Activated CD4-positive, alpha-beta memory T cell treated with anti-CD3 and anti-CD28 coated beads for 36 hours (primary cell): Measurements from ENCODE around the gene SYK. TPM values are rescaled to one million over a fixed set of nuclear protein-coding genes. Genes with fewer than 3 reads are reported as not detected.

Source experiments
- CTCF ChIA-PET: fragments of 350-600 bp; sonication (Branson Sonifier 250); formaldehyde crosslinking; loops from one replicate; lab custom pipeline; 2021; ENCODE audit warnings: antibody characterized with exemption, inconsistent platforms; lab: Charles Lee
- POLR2A ChIA-PET: fragments of 350-600 bp; sonication (Branson Sonifier 250); formaldehyde crosslinking; loops from one replicate; lab custom pipeline; 2021; ENCODE audit warnings: antibody characterized with exemption; lab: Charles Lee
- DNase-seq: peaks from one replicate; pipeline ENCODE4 v3.0.0-alpha.2; 2020
- H3K27ac Mint-ChIP-seq: one replicate; pipeline ENCODE4 v1.8.0; 2021; ENCODE audit warnings: mixed read lengths
- H3K27me3 Mint-ChIP-seq: one replicate; pipeline ENCODE4 v1.8.0; 2021; ENCODE audit warnings: mixed read lengths
- H3K36me3 Mint-ChIP-seq: one replicate; pipeline ENCODE4 v1.8.0; 2021; ENCODE audit warnings: mixed read lengths
- H3K4me1 Mint-ChIP-seq: one replicate; pipeline ENCODE4 v1.8.0; 2021; ENCODE audit warnings: low read depth, mixed read lengths
- H3K4me3 Mint-ChIP-seq: one replicate; pipeline ENCODE4 v1.8.0; 2021; ENCODE audit warnings: mild to moderate bottlenecking, mixed read lengths
- H3K9me3 Mint-ChIP-seq: one replicate; pipeline ENCODE4 v1.8.0; 2021; ENCODE audit warnings: mixed read lengths
- intact Hi-C: fragments of 100-400 bp; cut with micrococcal nuclease; formaldehyde crosslinking; loops from one replicate; pipeline ENCODE4 v1.15.1; 2023
- total RNA-seq, 2 experiments: library from RNA; stranded (reverse); gene quantifications; one replicate each; pipeline ENCODE4 v1.2.3, GENCODE V29; 2021

Gene SYK
- total RNA-seq, 2 experiments from 2014 or later = not detected

- Mint-ChIP-seq H3K9me3 (no peaks in the 10 kb centered on the region), H3K4me1 (no peaks in the 10 kb centered on the region), H3K4me3 (no peak overlapping the region), H3K27me3 (no peaks in the 10 kb centered on the region), H3K36me3 (no peaks in the 10 kb centered on the region), H3K27ac (no peak overlapping the region)
- CTCF ChIA-PET = no interaction called here
- intact Hi-C loops = no loop called here
- no peak for DNase-seq
- POLR2A ChIA-PET = no interaction called here
Measured at GRCh38 chr9:90846770-90847419, 45.3 kb downstream of the SYK start.

- intact Hi-C loops = no loop called here
Measured at GRCh38 chr9:90847971-90848370, 46.4 kb downstream of the SYK start.

GRCh38 chr9:90848866-90849265, 47.2 kb downstream of the SYK start:
- Mint-ChIP-seq H3K9me3 (no peaks in the 10 kb centered on the region), H3K27ac (no peak overlapping the region), H3K27me3 (peaks cover 1% of the 10 kb centered on the region), H3K4me1 (no peaks in the 10 kb centered on the region), H3K4me3 (no peak overlapping the region), H3K36me3 (no peaks in the 10 kb centered on the region)
- POLR2A ChIA-PET = no interaction called here
- DNase-seq = no peak
- intact Hi-C loops = no loop called here
- CTCF ChIA-PET = no interaction called here

More at GRCh38 chr9:90847971-90848370, 46.4 kb downstream of the SYK start:
- Mint-ChIP-seq H3K4me3 (no peak overlapping the region), H3K36me3 (no peaks in the 10 kb centered on the region), H3K4me1 (no peaks in the 10 kb centered on the region), H3K9me3 (no peaks in the 10 kb centered on the region), H3K27ac (no peak overlapping the region), H3K27me3 (peaks cover under 1% of the 10 kb centered on the region)
- no peak for DNase-seq
- ChIA-PET CTCF (no interaction called here), POLR2A (no interaction called here)

- POLR2A ChIA-PET = no interaction called here
- no peak for DNase-seq
Measured at GRCh38 chr9:90851444-90851843, 49.8 kb downstream of the SYK start.

GRCh38 chr9:90853945-90854344, 52.3 kb downstream of the SYK start:
- Mint-ChIP-seq H3K4me3 (no peak overlapping the region), H3K27ac (no peak overlapping the region), H3K4me1 (peaks cover 2% of the 10 kb centered on the region), H3K36me3 (no peaks in the 10 kb centered on the region), H3K27me3 (peaks cover 2% of the 10 kb centered on the region), H3K9me3 (no peaks in the 10 kb centered on the region)
- ChIA-PET CTCF (no interaction called here), POLR2A (no interaction called here)
- DNase-seq = no peak
- intact Hi-C loops = no loop called here

More at GRCh38 chr9:90851444-90851843, 49.8 kb downstream of the SYK start:
- Mint-ChIP-seq H3K4me3 (no peak overlapping the region), H3K36me3 (no peaks in the 10 kb centered on the region), H3K4me1 (no peaks in the 10 kb centered on the region), H3K9me3 (no peaks in the 10 kb centered on the region), H3K27me3 (peaks cover 1% of the 10 kb centered on the region), H3K27ac (no peak overlapping the region)
- intact Hi-C loops = no loop called here
- CTCF ChIA-PET = no interaction called here

- Mint-ChIP-seq H3K4me3 (no peak overlapping the region), H3K36me3 (no peaks in the 10 kb centered on the region), H3K4me1 (peaks cover 2% of the 10 kb centered on the region), H3K27me3 (peaks cover 4% of the 10 kb centered on the region), H3K27ac (no peak overlapping the region), H3K9me3 (no peaks in the 10 kb centered on the region)
- ChIA-PET CTCF (no interaction called here), POLR2A (no interaction called here)
- DNase-seq = no peak
- intact Hi-C loops = no loop called here
Measured at GRCh38 chr9:90854637-90855175, 53.1 kb downstream of the SYK start.

- CTCF ChIA-PET = interaction anchor here (0.6 kb wide), 1 partner anchor 15 kb away, joined by 3 read pairs; no protein-coding TSS in a partner anchor
Measured at GRCh38 chr9:90855208-90855902, 53.7 kb downstream of the SYK start.

GRCh38 chr9:90857091-90857490, 55.5 kb downstream of the SYK start:
- peaks cover 2% of the 10 kb centered on the region for H3K4me1 Mint-ChIP-seq
- POLR2A ChIA-PET = no interaction called here
- no peaks in the 10 kb centered on the region for H3K9me3 Mint-ChIP-seq
- peaks cover 4% of the 10 kb centered on the region for H3K27me3 Mint-ChIP-seq
- no peak overlapping the region for H3K27ac Mint-ChIP-seq
- intact Hi-C loops = no loop called here
- no peak overlapping the region for H3K4me3 Mint-ChIP-seq
- no peak for DNase-seq
- CTCF ChIA-PET = no interaction called here
- H3K36me3 Mint-ChIP-seq = no peaks in the 10 kb centered on the region

More at GRCh38 chr9:90855208-90855902, 53.7 kb downstream of the SYK start:
- Mint-ChIP-seq H3K4me3 (no peak overlapping the region), H3K9me3 (no peaks in the 10 kb centered on the region), H3K27ac (no peak overlapping the region), H3K36me3 (no peaks in the 10 kb centered on the region), H3K4me1 (peaks cover 2% of the 10 kb centered on the region), H3K27me3 (peaks cover 4% of the 10 kb centered on the region)
- intact Hi-C loops = no loop called here
- no peak for DNase-seq
- POLR2A ChIA-PET = no interaction called here

- H3K36me3 Mint-ChIP-seq = no peaks in the 10 kb centered on the region
- ChIA-PET POLR2A (no interaction called here), CTCF (no interaction called here)
- no peaks in the 10 kb centered on the region for H3K9me3 Mint-ChIP-seq
- no peak overlapping the region for H3K4me3 Mint-ChIP-seq
- H3K27me3 Mint-ChIP-seq = peaks cover 4% of the 10 kb centered on the region
- intact Hi-C loops = no loop called here
- peaks cover 2% of the 10 kb centered on the region for H3K4me1 Mint-ChIP-seq
- H3K27ac Mint-ChIP-seq = no peak overlapping the region
- no peak for DNase-seq
Measured at GRCh38 chr9:90857855-90858254, 56.2 kb downstream of the SYK start.

- Mint-ChIP-seq H3K4me3 (no peak overlapping the region), H3K27me3 (peaks cover 2% of the 10 kb centered on the region), H3K36me3 (no peaks in the 10 kb centered on the region), H3K27ac (no peak overlapping the region), H3K4me1 (peaks cover 2% of the 10 kb centered on the region), H3K9me3 (no peaks in the 10 kb centered on the region)
- POLR2A ChIA-PET = no interaction called here
- DNase-seq = no peak
- CTCF ChIA-PET = no interaction called here
- intact Hi-C loops = no loop called here
Measured at GRCh38 chr9:90858457-90858901, 56.9 kb downstream of the SYK start.

GRCh38 chr9:90860382-90860781, 58.8 kb downstream of the SYK start:
- intact Hi-C loops = no loop called here
- no peak overlapping the region for H3K27ac Mint-ChIP-seq
- H3K27me3 Mint-ChIP-seq = peaks cover 2% of the 10 kb centered on the region
- H3K9me3 Mint-ChIP-seq = no peaks in the 10 kb centered on the region
- peaks cover 13% of the 10 kb centered on the region for H3K4me1 Mint-ChIP-seq
- H3K36me3 Mint-ChIP-seq = no peaks in the 10 kb centered on the region
- no peak for DNase-seq
- ChIA-PET CTCF (no interaction called here), POLR2A (no interaction called here)
- no peak overlapping the region for H3K4me3 Mint-ChIP-seq

- Mint-ChIP-seq H3K27ac (no peak overlapping the region), H3K4me3 (no peak overlapping the region), H3K4me1 (peaks cover 13% of the 10 kb centered on the region), H3K36me3 (no peaks in the 10 kb centered on the region), H3K9me3 (no peaks in the 10 kb centered on the region), H3K27me3 (peaks cover 2% of the 10 kb centered on the region)
- intact Hi-C loops = no loop called here
- DNase-seq = no peak
- CTCF ChIA-PET = no interaction called here
- POLR2A ChIA-PET = no interaction called here
Measured at GRCh38 chr9:90860826-90861225, 59.2 kb downstream of the SYK start.
